Tibial artery (tissue), 4 donors: ENCODE measurements around the gene ADAMTSL2.

ENCODE experiments used
- DNase-seq, 2 donors: peaks; one replicate each; pipeline ENCODE4 v3.0.0-alpha.2; 2019
- H3K27ac ChIP-seq, 2 donors: fragments of 200-600 bp; sonication (generic) in 1 of 2; 1 replicate in 1 of 2; 2 replicates in 1 of 2; pipeline ENCODE4 v1.5.1; 2018 to 2019; ENCODE audit warnings: mild to moderate bottlenecking in 1 of 2
- H3K27me3 ChIP-seq, 2 donors: fragments of 200-600 bp; sonication (generic) in 1 of 2; one replicate each; pipeline versions ENCODE4 v1.5.1 to v1.6.0; 2016 to 2019
- H3K36me3 ChIP-seq, 3 donors: fragments of 200-600 bp; sonication (generic) in 2 of 3; one replicate each; pipeline ENCODE4 v1.5.1; 2016 to 2019; ENCODE audit warnings: mild to moderate bottlenecking in 2 of 3
- H3K4me1 ChIP-seq, 4 donors: fragments of 200-600 bp; sonication (generic) in 2 of 4; 1 replicate in 3 of 4; 2 replicates in 1 of 4; pipeline ENCODE4 v1.5.1; 2016 to 2019
- H3K4me3 ChIP-seq, 2 donors: fragments of 200-600 bp; sonication (generic) in 1 of 2; 1 replicate in 1 of 2; 2 replicates in 1 of 2; pipeline ENCODE4 v1.5.1; 2018 to 2019; ENCODE audit warnings: mild to moderate bottlenecking in 2 of 2
- H3K9me3 ChIP-seq, 3 donors: fragments of 200-600 bp; sonication (generic) in 1 of 3; one replicate each; pipeline ENCODE4 v1.5.1; 2016 to 2019
- intact Hi-C: fragments of 100-400 bp; cut with DNase I; formaldehyde crosslinking; loops from one replicate; pipeline ENCODE4 v1.15.0; 2023; ENCODE audit warnings: low total_unique reads
- TF ChIP-seq, protein P1 (sequence below), 2 experiments: fragments of 200-600 bp in 1 of 2; fragments of 450-650 bp in 1 of 2; IDR thresholded peaks; one replicate each; pipeline ENCODE4 v1.5.1; 2017 to 2019; ENCODE audit warnings: antibody characterized with exemption in 2 of 2, mild to moderate bottlenecking in 1 of 2, moderate library complexity in 1 of 2

Gene ADAMTSL2

GRCh38 chr9:133551446-133551845 is 16.9 kb downstream of the ADAMTSL2 start:
- H3K4me3 ChIP-seq: no peak overlapping the region
- H3K9me3 ChIP-seq: no peaks in the 10 kb centered on the region
- intact Hi-C loops: no loop called here
- no peaks in the 10 kb centered on the region for H3K36me3 ChIP-seq
- peaks cover 0 to 17% of the 10 kb centered on the region in 2 donors for H3K27me3 ChIP-seq
- H3K4me1 ChIP-seq: no peaks in the 10 kb centered on the region
- no peak overlapping the region for H3K27ac ChIP-seq
- TF ChIP-seq, protein P1, sequence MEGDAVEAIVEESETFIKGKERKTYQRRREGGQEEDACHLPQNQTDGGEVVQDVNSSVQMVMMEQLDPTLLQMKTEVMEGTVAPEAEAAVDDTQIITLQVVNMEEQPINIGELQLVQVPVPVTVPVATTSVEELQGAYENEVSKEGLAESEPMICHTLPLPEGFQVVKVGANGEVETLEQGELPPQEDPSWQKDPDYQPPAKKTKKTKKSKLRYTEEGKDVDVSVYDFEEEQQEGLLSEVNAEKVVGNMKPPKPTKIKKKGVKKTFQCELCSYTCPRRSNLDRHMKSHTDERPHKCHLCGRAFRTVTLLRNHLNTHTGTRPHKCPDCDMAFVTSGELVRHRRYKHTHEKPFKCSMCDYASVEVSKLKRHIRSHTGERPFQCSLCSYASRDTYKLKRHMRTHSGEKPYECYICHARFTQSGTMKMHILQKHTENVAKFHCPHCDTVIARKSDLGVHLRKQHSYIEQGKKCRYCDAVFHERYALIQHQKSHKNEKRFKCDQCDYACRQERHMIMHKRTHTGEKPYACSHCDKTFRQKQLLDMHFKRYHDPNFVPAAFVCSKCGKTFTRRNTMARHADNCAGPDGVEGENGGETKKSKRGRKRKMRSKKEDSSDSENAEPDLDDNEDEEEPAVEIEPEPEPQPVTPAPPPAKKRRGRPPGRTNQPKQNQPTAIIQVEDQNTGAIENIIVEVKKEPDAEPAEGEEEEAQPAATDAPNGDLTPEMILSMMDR (IDR thresholded peaks at IDR 0.05): no peak
- no peak for DNase-seq

DNA sequence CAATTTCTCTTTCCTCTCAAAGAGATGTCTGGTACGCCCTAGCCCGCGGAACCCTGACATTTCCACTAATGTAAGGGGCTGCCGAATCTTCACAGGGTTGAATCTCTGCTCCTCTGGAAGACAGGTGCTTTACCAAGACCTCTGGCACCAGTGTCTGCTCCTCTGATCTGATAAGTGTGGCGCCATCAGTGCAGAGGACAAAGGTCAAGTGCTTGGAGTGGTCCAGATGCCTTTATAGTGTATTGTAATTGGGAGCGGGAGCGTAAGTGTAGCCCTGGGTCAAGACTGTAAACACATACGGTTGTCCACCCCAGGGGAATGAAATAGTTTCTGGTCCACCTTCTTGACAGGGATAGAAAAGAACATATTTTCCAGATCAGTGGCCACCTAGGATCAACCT is 17.7 kb downstream of the ADAMTSL2 start:
- no peaks in the 10 kb centered on the region for H3K9me3 ChIP-seq
- no peaks in the 10 kb centered on the region for H3K36me3 ChIP-seq
- H3K27me3 ChIP-seq: peaks cover 0 to 23% of the 10 kb centered on the region in 2 donors
- H3K27ac ChIP-seq: no peak overlapping the region
- no peaks in the 10 kb centered on the region for H3K4me1 ChIP-seq
- TF ChIP-seq, protein P1 (IDR thresholded peaks at IDR 0.05): no peak
- DNase-seq: no peak
- no peak overlapping the region for H3K4me3 ChIP-seq
- intact Hi-C loops: no loop called here

DNA sequence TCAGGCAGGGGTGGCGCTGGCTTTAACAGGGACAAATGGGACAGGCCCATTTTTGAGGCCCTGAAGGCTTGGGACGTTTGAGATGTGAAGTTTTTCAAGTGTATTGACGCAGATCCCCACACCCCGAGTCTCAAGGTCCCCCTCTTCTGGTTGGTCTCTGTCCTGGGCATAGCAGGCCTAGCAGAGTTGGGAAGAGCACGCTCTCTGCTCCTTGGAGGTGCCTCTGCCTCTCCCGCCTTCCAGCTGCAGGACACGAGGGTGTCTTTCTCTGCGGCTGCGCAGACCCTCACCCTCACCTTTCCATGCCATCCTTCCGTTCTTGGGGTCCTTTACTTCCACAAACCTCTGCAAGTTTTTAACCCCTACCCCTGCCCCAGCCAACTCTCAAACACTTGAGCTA is 18.6 kb downstream of the ADAMTSL2 start:
- no peak overlapping the region for H3K4me3 ChIP-seq
- DNase-seq: no peak
- no peaks in the 10 kb centered on the region for H3K9me3 ChIP-seq
- intact Hi-C loops: no loop called here
- TF ChIP-seq, protein P1 (IDR thresholded peaks at IDR 0.05): no peak
- H3K36me3 ChIP-seq: no peaks in the 10 kb centered on the region
- peaks cover 0 to 29% of the 10 kb centered on the region in 2 donors for H3K27me3 ChIP-seq
- H3K27ac ChIP-seq: no peak overlapping the region
- H3K4me1 ChIP-seq: peaks cover 0 to 4% (median 2%) of the 10 kb centered on the region in 4 donors

DNA sequence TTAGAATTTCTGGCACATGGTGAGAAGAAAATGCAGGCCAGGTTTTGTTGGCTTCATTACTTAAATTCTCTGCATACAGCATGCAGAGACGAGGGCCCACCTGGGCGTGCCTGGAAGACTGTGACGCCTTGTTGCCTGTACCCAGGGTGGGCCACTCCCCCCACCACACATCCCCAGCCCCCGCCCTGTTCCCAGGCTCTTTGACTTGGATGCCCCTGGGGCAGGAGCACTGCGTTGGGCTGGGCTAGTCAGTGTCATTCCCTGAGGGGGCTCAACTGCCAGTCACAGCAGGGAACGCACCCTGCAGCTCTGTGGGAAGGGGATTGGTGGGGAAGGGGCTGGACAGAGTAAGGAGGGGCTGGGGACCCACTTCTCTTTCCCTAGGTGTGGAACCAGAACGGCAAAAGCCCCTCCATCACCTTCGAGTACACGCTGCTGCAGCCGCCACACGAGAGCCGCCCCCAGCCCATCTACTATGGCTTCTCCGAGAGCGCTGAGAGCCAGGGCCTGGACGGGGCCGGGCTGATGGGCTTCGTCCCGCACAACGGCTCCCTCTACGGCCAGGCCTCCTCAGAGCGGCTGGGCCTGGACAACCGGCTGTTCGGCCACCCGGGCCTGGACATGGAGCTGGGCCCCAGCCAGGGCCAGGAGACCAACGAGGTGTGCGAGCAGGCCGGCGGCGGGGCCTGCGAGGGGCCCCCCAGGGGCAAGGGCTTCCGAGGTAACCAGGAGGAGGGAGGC is 19.6 kb downstream of the ADAMTSL2 start:
- TF ChIP-seq, protein P1 (IDR thresholded peaks at IDR 0.05): no peak
- H3K4me3 ChIP-seq: no peak overlapping the region
- H3K27me3 ChIP-seq: peaks cover 0 to 29% of the 10 kb centered on the region in 2 donors
- intact Hi-C loops: no loop called here
- no peaks in the 10 kb centered on the region for H3K36me3 ChIP-seq
- DNase-seq: no peak
- H3K27ac ChIP-seq: no peak overlapping the region
- H3K4me1 ChIP-seq: peaks cover 0 to 14% (median 6%) of the 10 kb centered on the region in 4 donors
- no peaks in the 10 kb centered on the region for H3K9me3 ChIP-seq

DNA sequence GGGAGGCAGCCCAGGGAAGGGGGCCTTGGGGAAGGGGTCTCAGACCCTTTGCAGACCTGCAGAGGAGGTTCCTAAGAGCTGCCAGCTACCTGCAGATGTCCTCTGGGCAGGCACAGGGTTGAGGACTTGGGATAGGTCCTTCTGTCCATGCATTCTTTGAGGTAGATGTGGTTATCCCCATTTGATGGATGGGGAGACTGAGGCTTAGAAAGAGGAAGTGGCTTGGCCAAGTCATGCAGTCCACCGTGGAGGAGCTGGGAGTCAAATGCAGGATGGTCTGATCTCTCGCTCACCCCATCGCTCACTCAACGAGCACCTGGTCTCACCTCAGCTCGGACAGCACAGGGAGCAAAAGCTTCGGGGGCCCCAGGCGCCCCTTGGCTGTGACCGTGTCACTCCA is 20.2 kb downstream of the ADAMTSL2 start:
- Histone ChIP-seq H3K36me3 (no peaks in the 10 kb centered on the region), H3K27ac (no peak overlapping the region), H3K27me3 (peaks cover 0 to 33% of the 10 kb centered on the region in 2 donors), H3K9me3 (no peaks in the 10 kb centered on the region), H3K4me3 (no peak overlapping the region), H3K4me1 (peaks cover 0 to 14% (median 6%) of the 10 kb centered on the region in 4 donors)
- no peak for DNase-seq
- TF ChIP-seq, protein P1 (IDR thresholded peaks at IDR 0.05): no peak
- intact Hi-C loops: no loop called here
